ENCODE measurements around the gene TRIOBP.

Gene TRIOBP

GRCh38 chr22:37807410-37808293 lies 110.8 kb downstream of the TRIOBP start, which contains the start of gene GCAT:
Gene GCAT, plus strand, starts transcription at chr22:37807934. Its CDS starts 34 bp downstream, at chr22:37807968.
- DNase-seq, result peak; percentile 93

GRCh38 chr22:37808294-37808657 lies 111.4 kb downstream of the TRIOBP start:
- DNase-seq, result no peak

- no peak for DNase-seq
These were observed 113.0 kb downstream of the TRIOBP start for GRCh38 chr22:37809672-37810333.

- DNase-seq, result no peak
These were observed 115.0 kb downstream of the TRIOBP start for GRCh38 chr22:37811867-37812266.

GRCh38 chr22:37812869-37813678 lies 116.2 kb downstream of the TRIOBP start:
- no peak for DNase-seq

GRCh38 chr22:37815593-37815992 lies 118.7 kb downstream of the TRIOBP start:
- DNase-seq, result no peak

GRCh38 chr22:37816543-37817180 lies 119.8 kb downstream of the TRIOBP start:
- DNase-seq, result no peak

- peak; percentile 31 for DNase-seq
These were observed 121.0 kb downstream of the TRIOBP start for GRCh38 chr22:37817705-37818408.

- no peak for DNase-seq
These were observed 121.7 kb downstream of the TRIOBP start for GRCh38 chr22:37818409-37819104.

- DNase-seq, result no peak
These were observed 122.2 kb downstream of the TRIOBP start for GRCh38 chr22:37819105-37819433.

GRCh38 chr22:37820350-37820749 lies 123.5 kb downstream of the TRIOBP start:
- DNase-seq, result no peak

- DNase-seq, result no peak
These were observed 125.4 kb downstream of the TRIOBP start for GRCh38 chr22:37822079-37822833.

- DNase-seq, result no peak
These were observed 126.5 kb downstream of the TRIOBP start, which contains the start of gene GALR3 for GRCh38 chr22:37823134-37823985. Gene GALR3, plus strand, starts transcription at chr22:37823382. Its CDS starts 25 bp downstream, at chr22:37823407.

- no peak for DNase-seq
These were observed 128.1 kb downstream of the TRIOBP start for GRCh38 chr22:37824674-37825641.

Data from NCI-H524 treated with DMSO at 0.1 percent for 48 hours (cell line).